ENCODE results near the gene RHOV.
A peak's percentile ranks its signal among the peaks of the same experiment; 100 is the strongest.
"Not testable (repeated sequence)": the region's sequence is repeated elsewhere in the genome, so short reads cannot be mapped to it uniquely, and the experiment has no call there.

The RHOV gene

GRCh38 chr15:40871749-40872617, 2.1 kb downstream of the RHOV start:
- peak; percentile 50 for DNase-seq

- DNase-seq = no peak
Measured at GRCh38 chr15:40870716-40871115, 3.3 kb downstream of the RHOV start.

GRCh38 chr15:40869686-40870085, 4.3 kb downstream of the RHOV start:
- DNase-seq = no peak

GRCh38 chr15:40867199-40867598, 6.8 kb downstream of the RHOV start:
- DNase-seq = no peak

GRCh38 chr15:40863660-40864270, 10.3 kb downstream of the RHOV start:
- DNase-seq = no peak

- not testable (repeated sequence) for DNase-seq
Measured at GRCh38 chr15:40861147-40861546, 12.9 kb downstream of the RHOV start.

GRCh38 chr15:40859206-40859851, 14.7 kb downstream of the RHOV start:
- DNase-seq = peak; percentile 77

- no peak for DNase-seq
Measured at GRCh38 chr15:40858706-40859105, 15.3 kb downstream of the RHOV start.

GRCh38 chr15:40857601-40858341, 16.3 kb downstream of the RHOV start:
- peak; percentile 59 for DNase-seq

- no peak for DNase-seq
Measured at GRCh38 chr15:40856746-40857145, 17.3 kb downstream of the RHOV start.

GRCh38 chr15:40855706-40856234, 18.3 kb downstream of the RHOV start:
- DNase-seq = no peak

- DNase-seq = no peak
Measured at GRCh38 chr15:40854161-40854560, 19.9 kb downstream of the RHOV start.

- DNase-seq = no peak
Measured at GRCh38 chr15:40853241-40853890, 20.7 kb downstream of the RHOV start.

- no peak for DNase-seq
Measured at GRCh38 chr15:40852529-40852928, 21.5 kb downstream of the RHOV start.

GRCh38 chr15:40850576-40851112, 23.4 kb downstream of the RHOV start:
- DNase-seq = no peak

- peak; percentile 90 for DNase-seq
Measured at GRCh38 chr15:40847223-40847961, 26.6 kb downstream of the RHOV start.

- DNase-seq = no peak
Measured at GRCh38 chr15:40846841-40847222, 27.2 kb downstream of the RHOV start.

- peak; percentile 71 for DNase-seq
Measured at GRCh38 chr15:40845511-40846284, 28.3 kb downstream of the RHOV start.

- DNase-seq = no peak
Measured at GRCh38 chr15:40845036-40845435, 29.0 kb downstream of the RHOV start.

- DNase-seq = peak; percentile 44
Measured at GRCh38 chr15:40844696-40845030, 29.4 kb downstream of the RHOV start.

Measured in RPMI8226 (cell line).